ENCODE measurements around the gene PAEP. TPM values are rescaled to one million over a fixed set of nuclear protein-coding genes. Genes with fewer than 3 reads are reported as not detected.
"Not testable (repeated sequence)": the region's sequence is repeated elsewhere in the genome, so short reads cannot be mapped to it uniquely, and the experiment has no call there.

PAEP gene
- total RNA-seq, 1 experiment from 2014 or later: not detected

DNA sequence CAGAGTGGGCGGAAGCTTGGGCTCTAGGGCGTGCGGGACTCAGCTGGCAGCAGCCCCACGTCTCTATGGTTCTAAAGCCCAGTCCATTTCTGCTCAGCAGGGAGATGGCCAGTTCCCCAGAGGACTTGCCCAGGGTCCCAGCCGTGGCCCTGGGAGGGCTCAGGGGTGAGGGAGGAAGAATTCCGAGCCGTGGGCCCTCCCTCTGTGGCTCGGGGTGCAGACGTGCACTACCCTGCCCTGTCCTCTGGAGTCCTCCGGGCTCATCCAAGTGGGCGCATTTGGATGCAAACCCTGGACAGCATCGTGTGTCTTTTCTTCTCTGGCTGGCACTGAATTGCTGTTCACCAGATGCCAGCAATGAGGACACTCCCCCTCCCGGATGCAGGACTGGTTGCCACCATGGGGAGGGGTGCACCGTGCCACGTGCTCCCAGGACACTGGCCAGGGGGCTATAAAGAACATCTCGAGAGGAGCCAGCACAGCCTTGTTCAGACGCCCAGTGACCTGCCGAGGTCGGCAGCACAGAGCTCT is 15.8 kb upstream of the PAEP start, which contains the start of gene OBP2A:
OBP2A (plus strand) TSS at position 481 of the 531 bp plus-strand sequence. CDS start 55 bp downstream, outside the sequence.
- H3K4me3 ChIP-seq (ENCODE audit: low read depth in 2 of 2, low read length in 2 of 2); H3K4me1 ChIP-seq (ENCODE audit: control insufficient read depth, insufficient read depth, low read length); DNase-seq (ENCODE audit: low read depth, low spot score); CTCF ChIA-PET; H3K36me3 ChIP-seq (ENCODE audit: control insufficient read depth, insufficient read depth, low read length); BruUV-seq (replicated peaks); POLR2A ChIA-PET; in situ Hi-C loops (cut with HindIII; ENCODE audit: low pct_unique_long_range_greater_than_20kb, low sequenced_read_pairs); H3K27ac ChIP-seq (ENCODE audit: low read length); H3K27me3 ChIP-seq (ENCODE audit: control insufficient read depth, insufficient read depth, low read length); intact Hi-C loops (cut with micrococcal nuclease; ENCODE audit: unreplicated experiment); ATAC-seq; H3K9me3 ChIP-seq (ENCODE audit: control insufficient read depth, insufficient read depth, low read depth, low read length): not testable (repeated sequence)

DNA sequence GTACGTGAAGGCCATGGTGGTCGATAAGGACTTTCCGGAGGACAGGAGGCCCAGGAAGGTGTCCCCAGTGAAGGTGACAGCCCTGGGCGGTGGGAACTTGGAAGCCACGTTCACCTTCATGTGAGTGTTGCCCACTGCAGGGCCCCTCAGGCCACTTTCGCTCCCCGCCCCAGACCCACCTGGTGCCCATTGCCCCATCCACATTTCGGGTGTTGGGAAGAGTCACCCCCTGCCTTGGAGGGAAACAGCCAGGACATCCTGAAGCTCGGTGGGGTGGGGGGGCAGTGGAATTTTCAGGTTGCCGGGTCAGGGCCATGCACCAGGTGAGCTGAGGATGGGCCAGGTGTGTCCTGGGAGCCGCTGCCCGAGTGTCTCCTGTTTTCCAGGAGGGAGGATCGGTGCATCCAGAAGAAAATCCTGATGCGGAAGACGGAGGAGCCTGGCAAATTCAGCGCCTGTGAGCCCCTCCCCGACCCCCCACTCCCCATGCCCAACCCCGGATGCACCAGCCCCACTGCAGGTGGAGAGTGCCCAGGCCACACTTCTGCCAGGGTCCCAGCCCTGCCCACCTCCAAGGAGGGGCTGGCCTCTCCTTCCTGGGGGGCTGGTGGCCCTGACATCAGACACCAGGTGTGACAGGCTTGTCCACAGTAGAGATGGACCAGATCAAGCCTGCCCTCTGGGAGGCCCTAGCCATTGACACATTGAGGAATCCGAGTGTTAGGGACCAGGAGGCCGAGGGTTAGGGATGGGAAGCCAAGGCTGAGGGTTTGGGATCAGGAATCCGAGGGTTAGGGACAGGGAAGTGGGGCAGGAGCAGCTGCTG is 14.6 kb upstream of the PAEP start:
- BruUV-seq (replicated peaks); H3K27me3 ChIP-seq (ENCODE audit: control insufficient read depth, insufficient read depth, low read length); CTCF ChIA-PET; H3K9me3 ChIP-seq (ENCODE audit: control insufficient read depth, insufficient read depth, low read depth, low read length); in situ Hi-C loops (cut with HindIII; ENCODE audit: low pct_unique_long_range_greater_than_20kb, low sequenced_read_pairs); H3K36me3 ChIP-seq (ENCODE audit: control insufficient read depth, insufficient read depth, low read length); H3K4me3 ChIP-seq (ENCODE audit: low read depth in 2 of 2, low read length in 2 of 2); H3K4me1 ChIP-seq (ENCODE audit: control insufficient read depth, insufficient read depth, low read length); ATAC-seq; H3K27ac ChIP-seq (ENCODE audit: low read length); POLR2A ChIA-PET; DNase-seq (ENCODE audit: low read depth, low spot score); intact Hi-C loops (cut with micrococcal nuclease; ENCODE audit: unreplicated experiment): not testable (repeated sequence)

DNA sequence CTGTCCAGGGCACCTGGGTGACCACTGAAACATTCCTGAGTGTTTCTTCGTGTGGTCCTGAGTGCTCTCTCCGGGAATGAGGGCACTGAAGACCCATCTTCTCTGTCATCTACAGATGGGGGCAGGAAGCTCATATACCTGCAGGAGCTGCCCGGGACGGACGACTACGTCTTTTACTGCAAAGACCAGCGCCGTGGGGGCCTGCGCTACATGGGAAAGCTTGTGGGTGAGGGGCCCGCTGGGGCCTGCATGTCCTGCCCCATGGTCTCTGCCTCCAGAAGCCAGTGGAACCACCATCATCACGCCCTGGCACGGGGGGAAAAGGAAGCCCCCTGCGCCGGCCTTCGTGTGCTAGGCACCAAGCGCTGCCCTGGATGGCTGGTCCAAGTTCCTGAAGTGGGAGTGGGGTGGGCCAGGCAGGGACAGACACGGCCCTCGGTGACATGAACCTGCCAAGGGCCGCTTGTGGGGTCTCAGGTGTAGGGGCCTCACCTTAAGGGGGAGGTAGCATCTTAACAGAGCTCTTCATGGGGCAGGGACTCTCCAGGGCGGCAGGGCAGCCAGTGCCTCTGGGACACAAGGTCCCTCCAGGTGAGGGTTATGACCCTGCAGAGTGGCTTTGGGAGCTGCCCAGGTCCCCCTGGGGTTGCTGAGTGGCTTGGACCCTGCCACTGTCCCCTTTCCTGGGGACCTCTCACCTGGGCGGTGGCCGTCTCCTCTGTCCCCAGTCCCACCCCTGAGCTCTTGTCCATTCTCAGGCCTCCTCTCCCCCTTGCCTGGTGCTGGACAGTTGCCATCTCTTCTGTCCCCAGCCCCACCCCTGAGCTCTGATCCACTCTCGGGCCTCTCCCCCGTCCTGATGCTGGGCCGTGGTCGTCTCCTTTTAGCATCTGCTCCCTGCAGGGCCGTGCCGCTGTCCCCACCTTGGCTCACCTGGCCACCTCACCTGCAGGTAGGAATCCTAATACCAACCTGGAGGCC is 13.5 kb upstream of the PAEP start:
- Histone ChIP-seq H3K27me3 (ENCODE audit: control insufficient read depth, insufficient read depth, low read length) (no peaks in the 10 kb centered on the region), H3K4me3 (ENCODE audit: low read depth in 2 of 2, low read length in 2 of 2) (no peak overlapping the region), H3K36me3 (ENCODE audit: control insufficient read depth, insufficient read depth, low read length) (no peaks in the 10 kb centered on the region), H3K9me3 (ENCODE audit: control insufficient read depth, insufficient read depth, low read depth, low read length) (no peaks in the 10 kb centered on the region), H3K27ac (ENCODE audit: low read length) (no peak overlapping the region), H3K4me1 (ENCODE audit: control insufficient read depth, insufficient read depth, low read length) (no peaks in the 10 kb centered on the region)
- in situ Hi-C loops (cut with HindIII; ENCODE audit: low pct_unique_long_range_greater_than_20kb, low sequenced_read_pairs) (no loop called here), intact Hi-C loops (cut with micrococcal nuclease; ENCODE audit: unreplicated experiment) (no loop called here)
- CTCF ChIA-PET: no interaction called here
- BruUV-seq (replicated peaks): no TSS peak
- TF ChIP-seq, protein P1, sequence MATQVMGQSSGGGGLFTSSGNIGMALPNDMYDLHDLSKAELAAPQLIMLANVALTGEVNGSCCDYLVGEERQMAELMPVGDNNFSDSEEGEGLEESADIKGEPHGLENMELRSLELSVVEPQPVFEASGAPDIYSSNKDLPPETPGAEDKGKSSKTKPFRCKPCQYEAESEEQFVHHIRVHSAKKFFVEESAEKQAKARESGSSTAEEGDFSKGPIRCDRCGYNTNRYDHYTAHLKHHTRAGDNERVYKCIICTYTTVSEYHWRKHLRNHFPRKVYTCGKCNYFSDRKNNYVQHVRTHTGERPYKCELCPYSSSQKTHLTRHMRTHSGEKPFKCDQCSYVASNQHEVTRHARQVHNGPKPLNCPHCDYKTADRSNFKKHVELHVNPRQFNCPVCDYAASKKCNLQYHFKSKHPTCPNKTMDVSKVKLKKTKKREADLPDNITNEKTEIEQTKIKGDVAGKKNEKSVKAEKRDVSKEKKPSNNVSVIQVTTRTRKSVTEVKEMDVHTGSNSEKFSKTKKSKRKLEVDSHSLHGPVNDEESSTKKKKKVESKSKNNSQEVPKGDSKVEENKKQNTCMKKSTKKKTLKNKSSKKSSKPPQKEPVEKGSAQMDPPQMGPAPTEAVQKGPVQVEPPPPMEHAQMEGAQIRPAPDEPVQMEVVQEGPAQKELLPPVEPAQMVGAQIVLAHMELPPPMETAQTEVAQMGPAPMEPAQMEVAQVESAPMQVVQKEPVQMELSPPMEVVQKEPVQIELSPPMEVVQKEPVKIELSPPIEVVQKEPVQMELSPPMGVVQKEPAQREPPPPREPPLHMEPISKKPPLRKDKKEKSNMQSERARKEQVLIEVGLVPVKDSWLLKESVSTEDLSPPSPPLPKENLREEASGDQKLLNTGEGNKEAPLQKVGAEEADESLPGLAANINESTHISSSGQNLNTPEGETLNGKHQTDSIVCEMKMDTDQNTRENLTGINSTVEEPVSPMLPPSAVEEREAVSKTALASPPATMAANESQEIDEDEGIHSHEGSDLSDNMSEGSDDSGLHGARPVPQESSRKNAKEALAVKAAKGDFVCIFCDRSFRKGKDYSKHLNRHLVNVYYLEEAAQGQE (IDR thresholded peaks at IDR 0.05; ENCODE audit: insufficient read depth in 1 of 2, low read depth in 2 of 2, low read length in 1 of 2): no peak
- no peak for TF ChIP-seq TCF7L2 (IDR thresholded peaks at IDR 0.05; ENCODE audit: low read depth, low read length)
- TF ChIP-seq POLR2AphosphoS5 (IDR thresholded peaks at IDR 0.05; ENCODE audit: low read depth, low read length): no peak
- TF ChIP-seq, protein P2, sequence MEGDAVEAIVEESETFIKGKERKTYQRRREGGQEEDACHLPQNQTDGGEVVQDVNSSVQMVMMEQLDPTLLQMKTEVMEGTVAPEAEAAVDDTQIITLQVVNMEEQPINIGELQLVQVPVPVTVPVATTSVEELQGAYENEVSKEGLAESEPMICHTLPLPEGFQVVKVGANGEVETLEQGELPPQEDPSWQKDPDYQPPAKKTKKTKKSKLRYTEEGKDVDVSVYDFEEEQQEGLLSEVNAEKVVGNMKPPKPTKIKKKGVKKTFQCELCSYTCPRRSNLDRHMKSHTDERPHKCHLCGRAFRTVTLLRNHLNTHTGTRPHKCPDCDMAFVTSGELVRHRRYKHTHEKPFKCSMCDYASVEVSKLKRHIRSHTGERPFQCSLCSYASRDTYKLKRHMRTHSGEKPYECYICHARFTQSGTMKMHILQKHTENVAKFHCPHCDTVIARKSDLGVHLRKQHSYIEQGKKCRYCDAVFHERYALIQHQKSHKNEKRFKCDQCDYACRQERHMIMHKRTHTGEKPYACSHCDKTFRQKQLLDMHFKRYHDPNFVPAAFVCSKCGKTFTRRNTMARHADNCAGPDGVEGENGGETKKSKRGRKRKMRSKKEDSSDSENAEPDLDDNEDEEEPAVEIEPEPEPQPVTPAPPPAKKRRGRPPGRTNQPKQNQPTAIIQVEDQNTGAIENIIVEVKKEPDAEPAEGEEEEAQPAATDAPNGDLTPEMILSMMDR (IDR thresholded peaks at IDR 0.05): no peak
- no peak for TF ChIP-seq SIN3A (IDR thresholded peaks at IDR 0.05; ENCODE audit: borderline replicate concordance, insufficient read depth, low read depth, low read length)
- no peak for ATAC-seq
- POLR2A ChIA-PET: no interaction called here
- no peak for DNase-seq (ENCODE audit: low read depth, low spot score)

DNA sequence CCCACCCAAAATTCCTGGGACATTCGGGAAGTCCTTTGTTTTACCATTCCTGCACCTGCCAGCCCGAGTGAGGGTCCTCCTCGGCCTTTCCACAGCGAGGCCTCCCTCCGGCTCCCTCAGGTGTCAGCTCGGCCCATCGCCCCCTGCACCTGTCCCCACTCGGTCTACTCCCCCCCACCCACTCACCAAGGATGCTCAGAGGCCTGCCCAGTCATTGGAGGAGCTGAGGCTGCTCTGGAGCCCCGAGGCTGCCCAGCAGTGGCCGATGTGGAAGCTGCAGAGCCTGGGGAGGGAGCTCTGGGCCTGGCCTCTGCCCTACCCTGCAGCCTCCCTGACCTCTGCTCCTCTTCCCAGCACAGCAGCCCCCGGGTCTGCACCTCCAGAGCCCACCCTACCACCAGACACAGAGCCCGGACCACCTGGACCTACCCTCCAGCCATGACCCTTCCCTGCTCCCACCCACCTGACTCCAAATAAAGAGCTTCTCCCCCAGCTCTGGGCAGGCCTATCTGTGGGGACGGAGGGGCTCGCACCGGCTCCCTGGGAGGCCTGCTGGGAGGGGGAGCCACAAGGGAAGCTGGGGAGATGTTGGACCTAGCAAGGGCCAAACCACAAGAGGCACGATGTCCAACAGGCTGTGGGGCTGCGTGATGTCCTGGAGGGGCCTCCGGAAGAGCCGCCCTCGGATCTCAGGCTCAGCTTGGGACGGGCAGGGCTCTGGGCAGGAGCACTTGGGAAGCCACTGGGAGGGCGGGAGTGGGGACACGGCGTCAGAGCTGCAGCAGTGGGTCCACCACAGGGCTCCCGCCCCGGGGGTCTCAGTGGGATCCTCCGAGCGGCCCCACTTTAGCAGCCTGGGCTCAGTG is 11.8 kb upstream of the PAEP start:
- BruUV-seq (replicated peaks); in situ Hi-C loops (cut with HindIII; ENCODE audit: low pct_unique_long_range_greater_than_20kb, low sequenced_read_pairs); H3K4me1 ChIP-seq (ENCODE audit: control insufficient read depth, insufficient read depth, low read length); POLR2A ChIA-PET; H3K27me3 ChIP-seq (ENCODE audit: control insufficient read depth, insufficient read depth, low read length); intact Hi-C loops (cut with micrococcal nuclease; ENCODE audit: unreplicated experiment); H3K27ac ChIP-seq (ENCODE audit: low read length); ATAC-seq; H3K36me3 ChIP-seq (ENCODE audit: control insufficient read depth, insufficient read depth, low read length); CTCF ChIA-PET; H3K9me3 ChIP-seq (ENCODE audit: control insufficient read depth, insufficient read depth, low read depth, low read length); DNase-seq (ENCODE audit: low read depth, low spot score); H3K4me3 ChIP-seq (ENCODE audit: low read depth in 2 of 2, low read length in 2 of 2): not testable (repeated sequence)

Data from Panc1 (cell line).